Astrocyte of the cerebellum (primary cell): ENCODE results near the gene ITGA3.

Source experiments
- DNase-seq: peaks from one replicate; pipeline ENCODE4 v3.0.0-alpha.2; 2011; ENCODE audit warnings: low read depth
- H3K4me3 ChIP-seq: 2 replicates; pipeline ENCODE4 v1.5.1; 2011; ENCODE audit warnings: mild to moderate bottlenecking, low read depth, low read length, moderate library complexity
- CTCF ChIP-seq: IDR thresholded peaks from 2 replicates; pipeline ENCODE4 v1.5.1; 2012; ENCODE audit warnings: low read length, low read depth, moderate library complexity, mild to moderate bottlenecking; ENCODE audit errors: missing control alignments
- in situ Hi-C: cut with HindIII; loops from 2 replicates; pipeline ENCODE4 v1.10.0; 2017; ENCODE audit warnings: low sequenced_read_pairs

Gene ITGA3

GRCh38 chr17:50056217-50056960 is 479 bp downstream of the ITGA3 start:
- no peak for DNase-seq
- in situ Hi-C loops = no loop called here
- TF ChIP-seq CTCF = peak; percentile 56
- peak overlapping the region; percentile 77 for H3K4me3 ChIP-seq

GRCh38 chr17:50056961-50057330 is 1.0 kb downstream of the ITGA3 start:
- in situ Hi-C loops = no loop called here
- TF ChIP-seq CTCF = no peak
- DNase-seq = no peak
- peak overlapping the region; percentile 77 for H3K4me3 ChIP-seq

GRCh38 chr17:50057521-50057991 is 1.6 kb downstream of the ITGA3 start:
- no peak for DNase-seq
- peak overlapping the region; percentile 77 for H3K4me3 ChIP-seq
- in situ Hi-C loops = no loop called here
- no peak for TF ChIP-seq CTCF

GRCh38 chr17:50058296-50058953 is 2.5 kb downstream of the ITGA3 start:
- in situ Hi-C loops = no loop called here

GRCh38 chr17:50059256-50059655 is 3.3 kb downstream of the ITGA3 start:
- H3K4me3 ChIP-seq = no peak overlapping the region
- in situ Hi-C loops = no loop called here
- no peak for DNase-seq
- TF ChIP-seq CTCF = no peak

More at GRCh38 chr17:50058296-50058953, 2.5 kb downstream of the ITGA3 start:
- DNase-seq = no peak
- H3K4me3 ChIP-seq = no peak overlapping the region
- no peak for TF ChIP-seq CTCF

- no peak for TF ChIP-seq CTCF
- H3K4me3 ChIP-seq = no peak overlapping the region
- no peak for DNase-seq
Observed at GRCh38 chr17:50059759-50060273, 3.9 kb downstream of the ITGA3 start.

More at GRCh38 chr17:50059759-50060273, 3.9 kb downstream of the ITGA3 start:
- in situ Hi-C loops = no loop called here
